H1 (cell line): ENCODE results near the gene SRPX2.

Experiments used
- CTCF ChIP-seq, 3 experiments: IDR thresholded peaks; 1 replicate in 2 of 3; 2 replicates in 1 of 3; pipeline versions ENCODE4 v1.5.1 to v1.6.1; 2011; ENCODE audit warnings: low read length in 3 of 3, mild to moderate bottlenecking in 3 of 3, inconsistent platforms in 2 of 3, low read depth in 1 of 3, moderate library complexity in 1 of 3; ENCODE audit not compliant: insufficient read depth in 1 of 3; ENCODE audit errors: control extremely low read depth in 1 of 3
- EP300 ChIP-seq, 2 experiments: IDR thresholded peaks; 1 replicate in 1 of 2; 2 replicates in 1 of 2; pipeline ENCODE4 v1.6.1; 2011 to 2012; ENCODE audit warnings: low read depth in 2 of 2, low read length in 2 of 2, mild to moderate bottlenecking in 2 of 2, borderline replicate concordance in 1 of 2, inconsistent platforms in 1 of 2, moderate library complexity in 1 of 2
- EZH2 ChIP-seq: fragments of 200-600 bp; sonication (generic); IDR thresholded peaks from 2 replicates; pipeline ENCODE4 v1.7.1; 2012; ENCODE audit warnings: low read depth, mild to moderate bottlenecking, moderate library complexity, low read length, inconsistent platforms; ENCODE audit not compliant: severe bottlenecking
- JUND ChIP-seq: IDR thresholded peaks from 2 replicates; pipeline ENCODE4 v1.6.1; 2011; ENCODE audit warnings: mild to moderate bottlenecking, improper control_type of control experiment, low read length
- POLR2A ChIP-seq, 2 experiments: IDR thresholded peaks; 1 replicate in 1 of 2; 2 replicates in 1 of 2; pipeline ENCODE4 v1.6.1; 2011; ENCODE audit warnings: low read depth in 2 of 2, low read length in 2 of 2, mild to moderate bottlenecking in 2 of 2; ENCODE audit errors: control extremely low read depth in 1 of 2
- SIN3A ChIP-seq, 2 experiments: IDR thresholded peaks in 1 of 2; conservative IDR thresholded peaks in 1 of 2; 2 replicates each; pipeline ENCODE4 v1.6.1; 2011 to 2012; ENCODE audit warnings: low read length in 2 of 2, improper control_type of control experiment in 1 of 2, low read depth in 1 of 2, mild to moderate bottlenecking in 1 of 2
- SP2 ChIP-seq: IDR thresholded peaks from 2 replicates; pipeline ENCODE4 v1.6.1; 2012; ENCODE audit warnings: mild to moderate bottlenecking, low read length, inconsistent platforms
- ZNF274 ChIP-seq: IDR thresholded peaks from 2 replicates; pipeline ENCODE4 v1.7.0; 2012; ENCODE audit warnings: low read length, borderline replicate concordance; ENCODE audit errors: extremely low read depth

GRCh38 chrX:100650841-100651240 is 6.8 kb downstream of the SRPX2 start:
- no peak for TF ChIP-seq SP2
- no peak for TF ChIP-seq CTCF (IDR thresholded peaks at IDR 0.05; ENCODE audit: control extremely low read depth in 1 of 3, insufficient read depth in 1 of 3, low read depth in 1 of 3, low read length in 3 of 3)
- no peak for TF ChIP-seq JUND
- TF ChIP-seq SIN3A (conservative IDR thresholded peaks at IDR 0.05 in 1 of 2, IDR thresholded peaks at IDR 0.05 in 1 of 2; ENCODE audit: low read depth in 1 of 2, low read length in 2 of 2) = no peak
- no peak for TF ChIP-seq ZNF274
- no peak for TF ChIP-seq EZH2
- TF ChIP-seq EP300 (IDR thresholded peaks at IDR 0.05; ENCODE audit: borderline replicate concordance in 1 of 2, low read depth in 2 of 2, low read length in 2 of 2) = no peak
- no peak for TF ChIP-seq POLR2A (IDR thresholded peaks at IDR 0.05; ENCODE audit: control extremely low read depth in 1 of 2, low read depth in 2 of 2, low read length in 2 of 2)
